Stimulated activated CD4-positive, alpha-beta T cell treated with anti-CD3 and anti-CD28 coated beads, Interleukin-1b, Interleukin-23, amount 100 ng/mL, for 24 hours (primary cell): ENCODE measurements around the gene ENTREP3.

Source experiments
- DNase-seq, 4 experiments: peaks; one replicate each; pipeline ENCODE4 v3.0.0-alpha.2; 2020; ENCODE audit warnings: low read depth in 4 of 4, low spot score in 1 of 4

Gene ENTREP3

DNA sequence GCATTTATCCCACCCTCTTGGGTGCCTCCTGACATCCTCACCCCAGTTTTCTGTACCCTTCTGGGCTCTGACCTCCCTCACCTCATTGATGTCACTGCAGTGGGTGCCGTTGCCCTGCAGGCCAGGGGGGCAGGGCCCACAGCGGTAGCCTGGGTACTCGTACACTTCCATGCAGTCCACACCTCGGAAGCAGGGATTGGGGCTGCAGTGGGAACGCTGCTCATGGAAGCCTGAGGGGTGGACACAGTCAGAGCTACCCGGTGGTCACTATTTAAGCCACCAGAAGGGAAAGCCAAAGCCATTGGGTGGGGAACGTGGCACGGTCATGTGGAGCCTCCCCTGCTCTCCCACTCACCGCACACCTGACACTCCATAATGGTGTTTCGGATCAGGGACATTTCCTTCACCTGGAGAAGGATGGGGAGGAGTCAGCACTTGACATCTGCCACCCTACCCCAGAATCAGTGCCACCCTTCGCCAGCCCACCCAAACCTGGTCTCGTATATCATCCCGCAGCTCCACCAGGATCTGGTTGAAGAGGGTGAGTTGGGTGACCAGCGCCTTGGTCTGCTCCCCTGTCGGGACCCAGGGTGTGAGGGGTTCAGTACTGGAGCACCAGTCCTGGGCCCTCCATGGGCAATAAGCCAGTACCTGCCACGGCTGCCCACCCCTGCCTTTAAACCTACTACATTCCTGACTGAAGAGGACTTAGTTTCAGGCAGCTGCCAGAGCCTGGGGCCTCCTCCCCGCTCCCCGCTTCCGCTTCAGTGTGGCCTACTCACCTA is 52.4 kb downstream of the ENTREP3 start:
- no peak for DNase-seq

DNA sequence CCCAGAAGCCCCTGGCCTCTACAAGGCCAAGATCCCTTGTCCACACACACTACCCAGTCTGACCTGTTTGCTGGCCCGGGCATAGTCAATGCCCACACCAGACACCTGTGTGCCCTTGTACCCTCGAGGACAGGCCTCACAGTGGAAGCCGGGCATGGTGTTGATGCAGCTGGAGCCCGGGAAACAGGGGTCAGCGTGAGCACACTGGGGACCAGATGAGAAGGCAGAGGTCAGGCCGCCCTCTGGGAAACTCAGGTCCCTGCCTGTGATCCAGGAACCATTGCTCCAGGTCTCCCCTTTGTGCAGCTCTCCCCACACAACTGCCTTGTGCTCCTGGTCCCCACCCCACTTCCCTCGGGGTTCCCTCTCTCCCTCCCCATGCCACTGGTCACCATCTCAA is 53.1 kb downstream of the ENTREP3 start:
- DNase-seq = no peak

DNA sequence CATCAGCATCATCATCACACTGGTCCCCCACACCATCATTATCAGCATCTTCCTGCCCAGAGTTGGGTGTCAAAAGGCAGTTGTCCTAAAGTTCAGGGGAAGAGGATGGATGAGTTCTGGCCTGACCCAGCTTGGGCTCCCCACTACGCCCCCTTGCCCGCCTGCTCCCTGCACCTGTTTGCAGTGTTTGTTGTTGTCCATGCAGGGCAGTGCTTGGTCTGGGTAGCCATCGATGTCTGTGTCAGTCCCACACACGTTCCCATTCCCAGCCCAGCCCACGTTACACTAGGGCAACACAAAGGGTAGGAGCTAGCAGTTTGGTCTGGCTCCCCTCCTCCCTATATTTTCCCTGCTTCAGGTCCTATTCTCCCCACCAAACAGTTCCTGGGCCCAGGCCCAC is 54.4 kb downstream of the ENTREP3 start:
- no peak for DNase-seq

DNA sequence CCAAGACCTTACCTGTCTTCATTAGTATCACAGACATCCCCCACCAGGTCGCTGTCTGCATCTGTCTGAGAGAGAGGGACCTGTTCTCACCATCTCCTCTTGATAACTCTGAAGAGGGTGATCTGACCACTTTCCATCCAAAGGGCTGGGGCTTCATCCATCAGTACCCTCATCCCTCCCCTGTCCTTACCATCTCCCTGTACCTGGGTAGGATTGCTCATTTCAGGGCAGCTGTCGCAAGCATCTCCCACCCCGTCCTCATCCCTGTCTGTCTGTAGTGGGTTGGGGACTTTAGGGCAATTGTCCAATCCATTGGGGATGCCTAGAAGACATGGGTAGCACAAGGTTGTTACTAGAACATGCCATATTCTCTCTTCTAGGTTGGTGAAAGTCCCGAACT is 55.5 kb downstream of the ENTREP3 start:
- no peak for DNase-seq

DNA sequence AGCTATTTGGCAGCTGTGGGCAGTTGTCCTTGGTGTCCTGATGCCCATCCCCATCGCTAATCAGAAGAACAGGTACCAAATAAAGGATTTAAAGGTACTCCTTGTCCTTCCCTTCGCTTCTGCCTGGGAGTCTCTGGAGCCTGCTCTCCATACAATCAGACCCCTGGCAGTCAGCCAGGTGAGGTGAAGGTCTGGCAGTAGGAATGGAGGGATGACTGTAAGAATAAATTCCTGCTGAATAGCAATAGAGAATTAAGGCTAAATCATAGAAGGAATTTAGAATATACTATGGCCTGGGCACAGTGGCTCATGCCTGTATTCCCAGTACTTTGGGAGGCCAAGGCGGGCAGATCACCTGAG is 56.8 kb downstream of the ENTREP3 start:
- no peak for DNase-seq

DNA sequence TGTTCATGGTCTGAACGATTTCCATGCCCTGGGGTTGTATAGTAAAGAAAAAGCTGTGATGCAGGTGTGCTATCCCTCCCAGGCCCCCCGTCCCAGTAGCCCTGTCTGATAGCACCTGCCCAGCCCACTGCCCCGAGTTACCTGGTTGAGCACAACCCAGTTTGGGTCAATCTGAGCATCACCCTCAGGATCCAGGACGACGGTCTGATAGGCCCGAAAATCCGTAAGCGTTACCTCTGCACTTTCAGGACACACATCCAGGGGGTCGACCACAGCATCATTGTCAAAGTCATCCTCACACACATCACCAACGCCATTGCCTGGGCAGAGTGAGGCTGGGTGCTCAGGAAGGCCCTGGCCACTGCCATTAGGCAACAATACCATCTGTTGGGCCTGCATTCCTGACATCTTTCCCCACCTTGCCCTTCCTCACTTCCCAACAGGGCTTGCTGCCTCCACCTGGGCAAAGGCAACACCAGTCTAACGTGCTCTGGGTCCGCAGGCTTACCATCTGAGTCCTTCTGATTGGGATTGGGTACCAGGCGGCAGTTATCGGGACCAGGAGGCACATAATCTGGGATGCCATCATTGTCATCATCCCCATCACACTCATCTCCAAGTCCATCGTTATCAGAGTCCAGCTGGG is 57.3 kb downstream of the ENTREP3 start:
- no peak for DNase-seq
